CD4-positive, alpha-beta T cell treated with Interferon alpha-2 for 1 hour (primary cell): ENCODE data around the gene CHST8.
"Not testable (repeated sequence)": the region's sequence is repeated elsewhere in the genome, so short reads cannot be mapped to it uniquely, and the experiment has no call there.

ENCODE experiments used
- DNase-seq, 2 donors: peaks; one replicate each; pipeline ENCODE4 v3.0.0-alpha.2; 2020 to 2022

Gene CHST8

GRCh38 chr19:33693678-33694077 is 71.9 kb downstream of the CHST8 start:
- no peak for DNase-seq

GRCh38 chr19:33695547-33695946 is 73.8 kb downstream of the CHST8 start:
- not testable (repeated sequence) for DNase-seq

- DNase-seq = no peak
Measured at GRCh38 chr19:33697766-33698165, 76.0 kb downstream of the CHST8 start.

GRCh38 chr19:33698576-33699435 is 77.1 kb downstream of the CHST8 start:
- DNase-seq = no peak

GRCh38 chr19:33699754-33700407 is 78.1 kb downstream of the CHST8 start:
- no peak for DNase-seq

- DNase-seq = no peak
Measured at GRCh38 chr19:33700408-33701013, 78.8 kb downstream of the CHST8 start.

GRCh38 chr19:33701565-33701964 is 79.8 kb downstream of the CHST8 start:
- no peak for DNase-seq

- no peak for DNase-seq
Measured at GRCh38 chr19:33702606-33703437, 81.1 kb downstream of the CHST8 start.

- DNase-seq = no peak
Measured at GRCh38 chr19:33703438-33703750, 81.6 kb downstream of the CHST8 start.

- DNase-seq = no peak
Measured at GRCh38 chr19:33703821-33704220, 82.1 kb downstream of the CHST8 start.

- no peak for DNase-seq
Measured at GRCh38 chr19:33704271-33704670, 82.5 kb downstream of the CHST8 start.

GRCh38 chr19:33705090-33705847 is 83.5 kb downstream of the CHST8 start:
- no peak for DNase-seq

GRCh38 chr19:33705860-33706259 is 84.1 kb downstream of the CHST8 start:
- no peak for DNase-seq

GRCh38 chr19:33706631-33707030 is 84.9 kb downstream of the CHST8 start:
- no peak for DNase-seq

GRCh38 chr19:33712268-33712667 is 90.5 kb downstream of the CHST8 start:
- no peak for DNase-seq

GRCh38 chr19:33713194-33713593 is 91.4 kb downstream of the CHST8 start:
- DNase-seq = no peak

- DNase-seq = no peak
Measured at GRCh38 chr19:33714149-33714548, 92.4 kb downstream of the CHST8 start.

- DNase-seq = no peak
Measured at GRCh38 chr19:33715462-33715861, 93.7 kb downstream of the CHST8 start.

- no peak for DNase-seq
Measured at GRCh38 chr19:33717878-33718277, 96.1 kb downstream of the CHST8 start.

GRCh38 chr19:33718651-33719254 is 97.0 kb downstream of the CHST8 start:
- no peak for DNase-seq

- DNase-seq = no peak
Measured at GRCh38 chr19:33719366-33720154, 97.8 kb downstream of the CHST8 start.
